ENCODE results near the gene GPAT2.

DNA sequence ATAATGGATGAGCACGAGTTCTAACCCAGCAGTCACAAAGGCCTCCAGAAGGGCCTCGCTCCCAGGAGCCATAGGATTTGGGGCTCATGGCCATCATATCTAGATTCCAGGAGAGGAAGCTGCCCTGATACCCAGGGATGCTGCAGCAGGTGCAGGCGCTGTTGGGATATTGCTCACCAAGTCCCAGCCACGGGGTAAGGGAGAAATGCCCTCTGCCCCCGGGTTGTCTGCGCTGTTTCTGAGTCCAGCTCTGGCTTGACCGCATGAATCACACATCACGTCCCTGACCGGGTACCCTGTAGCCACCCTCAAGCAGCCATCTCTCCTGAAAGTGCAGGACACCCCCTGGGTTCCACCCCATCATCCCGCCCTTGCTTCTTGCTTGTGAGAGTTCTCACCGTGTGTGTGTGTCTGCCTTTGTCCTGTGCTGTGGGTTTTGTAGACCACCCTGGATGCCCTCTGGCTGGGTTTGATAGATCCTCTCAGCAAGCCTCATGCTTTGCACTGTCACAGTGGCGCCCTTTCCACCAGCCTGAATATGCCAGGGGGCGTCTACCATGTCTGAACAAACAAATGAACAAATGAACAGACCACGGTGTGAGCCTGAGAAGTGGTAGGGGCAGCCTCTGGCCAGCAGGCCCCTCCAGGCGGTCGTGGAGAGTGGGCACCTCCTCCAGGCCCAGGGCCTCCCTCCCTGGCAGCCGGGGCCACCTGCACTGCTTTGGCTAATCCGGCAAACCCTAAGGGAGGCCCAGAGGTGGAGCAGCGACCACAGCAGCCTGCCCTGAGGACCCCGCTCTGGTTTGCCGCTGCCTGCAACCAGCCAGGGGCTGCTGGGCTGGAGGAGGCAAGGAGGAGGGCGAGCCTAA is 49.5 kb upstream of the GPAT2 start:
- no peak for TF ChIP-seq GATA2 (IDR thresholded peaks at IDR 0.05; ENCODE audit: low read depth, low read length)
- TF ChIP-seq GATA3 (IDR thresholded peaks at IDR 0.05; ENCODE audit: low read depth, low read length), result no peak

Data from SH-SY5Y (cell line).